C4-2B (cell line): ENCODE measurements around the gene L3MBTL4.
"Not testable (repeated sequence)": the region's sequence is repeated elsewhere in the genome, so short reads cannot be mapped to it uniquely, and the experiment has no call there.

Source experiments
- H3K27ac ChIP-seq: fragments of 450-650 bp; 2 replicates; pipeline ENCODE4 v1.5.1; 2017
- ZFX ChIP-seq: fragments of 450-650 bp; IDR thresholded peaks from 2 replicates; pipeline ENCODE4 v1.6.1; 2017
- TF ChIP-seq, protein P1 (sequence below): fragments of 450-650 bp; conservative IDR thresholded peaks from 2 replicates; pipeline ENCODE4 v1.5.1; 2017; ENCODE audit warnings: mild to moderate bottlenecking

Gene L3MBTL4

DNA sequence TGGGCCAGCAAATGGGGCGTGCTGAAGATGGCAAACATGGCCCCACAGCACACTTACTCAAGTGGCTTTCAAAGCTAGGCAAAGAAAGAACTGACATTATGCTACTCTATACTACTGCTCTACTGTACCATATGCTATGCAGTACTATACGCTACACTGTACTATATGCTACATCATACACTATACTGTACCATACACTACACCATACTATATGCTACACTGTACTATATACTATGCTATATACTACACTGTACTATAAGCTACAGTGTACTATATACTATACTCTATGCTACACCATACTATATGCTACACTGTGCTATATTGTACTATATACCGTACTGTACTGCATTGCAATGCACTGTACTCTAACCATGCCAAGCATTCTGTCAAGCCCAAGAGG is 275.7 kb downstream of the L3MBTL4 start:
- H3K27ac ChIP-seq: no peak overlapping the region
- TF ChIP-seq ZFX: no peak
- TF ChIP-seq, protein P1, sequence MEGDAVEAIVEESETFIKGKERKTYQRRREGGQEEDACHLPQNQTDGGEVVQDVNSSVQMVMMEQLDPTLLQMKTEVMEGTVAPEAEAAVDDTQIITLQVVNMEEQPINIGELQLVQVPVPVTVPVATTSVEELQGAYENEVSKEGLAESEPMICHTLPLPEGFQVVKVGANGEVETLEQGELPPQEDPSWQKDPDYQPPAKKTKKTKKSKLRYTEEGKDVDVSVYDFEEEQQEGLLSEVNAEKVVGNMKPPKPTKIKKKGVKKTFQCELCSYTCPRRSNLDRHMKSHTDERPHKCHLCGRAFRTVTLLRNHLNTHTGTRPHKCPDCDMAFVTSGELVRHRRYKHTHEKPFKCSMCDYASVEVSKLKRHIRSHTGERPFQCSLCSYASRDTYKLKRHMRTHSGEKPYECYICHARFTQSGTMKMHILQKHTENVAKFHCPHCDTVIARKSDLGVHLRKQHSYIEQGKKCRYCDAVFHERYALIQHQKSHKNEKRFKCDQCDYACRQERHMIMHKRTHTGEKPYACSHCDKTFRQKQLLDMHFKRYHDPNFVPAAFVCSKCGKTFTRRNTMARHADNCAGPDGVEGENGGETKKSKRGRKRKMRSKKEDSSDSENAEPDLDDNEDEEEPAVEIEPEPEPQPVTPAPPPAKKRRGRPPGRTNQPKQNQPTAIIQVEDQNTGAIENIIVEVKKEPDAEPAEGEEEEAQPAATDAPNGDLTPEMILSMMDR: no peak

DNA sequence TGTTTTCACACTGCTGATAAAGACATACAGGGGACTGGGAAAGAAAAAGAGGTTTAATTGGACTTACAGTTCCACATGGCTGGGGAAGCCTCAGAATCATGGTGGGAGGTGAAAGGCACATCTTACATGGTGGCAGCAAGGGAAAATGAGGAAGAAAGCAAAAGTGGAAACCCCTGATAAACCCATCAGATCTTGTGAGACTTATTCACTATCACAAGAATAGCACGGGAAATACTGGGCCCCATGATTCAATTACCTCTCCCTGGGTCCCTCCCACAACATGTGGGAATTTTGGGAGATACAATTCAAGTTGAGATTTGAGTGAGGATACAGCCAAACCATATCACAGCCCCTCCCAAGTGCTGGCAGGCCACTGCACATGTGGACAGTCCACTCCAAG is 278.8 kb downstream of the L3MBTL4 start:
- H3K27ac ChIP-seq: not testable (repeated sequence)

DNA sequence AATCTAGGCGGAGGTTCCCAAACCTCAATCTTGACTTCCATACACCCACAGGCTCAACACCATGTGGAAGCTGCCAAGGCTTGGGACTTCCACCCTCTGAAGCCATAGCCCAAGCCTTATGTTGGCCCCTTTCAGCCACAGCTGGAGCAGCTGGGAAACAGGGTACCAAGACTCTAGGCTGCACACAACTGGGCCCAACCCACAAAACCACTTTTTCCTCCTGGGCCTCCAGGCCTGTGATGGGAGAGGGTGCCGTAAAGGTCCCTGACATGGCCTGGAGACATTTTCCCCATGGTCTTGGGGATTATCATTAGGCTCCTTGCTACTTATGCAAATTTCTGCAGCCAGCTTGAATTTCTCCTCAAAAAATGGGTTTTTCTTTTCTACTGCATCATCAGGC is 279.7 kb downstream of the L3MBTL4 start:
- not testable (repeated sequence) for H3K27ac ChIP-seq

DNA sequence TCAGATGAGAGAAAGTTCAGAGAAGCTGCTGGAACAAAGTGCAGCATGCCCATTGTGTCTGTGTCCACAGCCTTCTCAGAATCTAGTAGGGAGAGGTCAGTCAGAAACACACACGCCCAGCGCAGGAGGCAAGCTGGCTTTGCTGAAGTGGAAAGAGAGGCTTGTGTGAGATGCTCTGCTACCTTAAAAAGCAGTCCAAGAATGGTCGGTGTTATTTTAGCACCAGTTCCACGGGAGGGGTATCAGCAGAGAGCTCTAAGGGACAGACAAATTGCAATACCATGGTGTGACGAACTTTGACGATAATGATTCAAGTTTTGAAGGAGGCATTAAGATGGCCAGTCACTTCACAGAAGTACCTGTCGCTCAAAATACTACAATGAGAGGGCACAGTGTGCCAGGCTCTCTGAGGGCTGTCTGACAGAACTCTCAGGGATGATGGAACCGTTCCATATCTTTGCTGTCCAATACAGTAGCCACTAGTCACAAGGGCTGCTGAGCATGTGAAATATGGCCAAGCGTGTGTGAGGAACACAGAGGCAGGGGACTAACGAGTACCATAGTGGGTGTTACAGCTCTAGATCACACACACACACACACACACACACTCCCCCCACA is 281.9 kb downstream of the L3MBTL4 start:
- no peak overlapping the region for H3K27ac ChIP-seq
- TF ChIP-seq ZFX: no peak
- TF ChIP-seq, protein P1: no peak

DNA sequence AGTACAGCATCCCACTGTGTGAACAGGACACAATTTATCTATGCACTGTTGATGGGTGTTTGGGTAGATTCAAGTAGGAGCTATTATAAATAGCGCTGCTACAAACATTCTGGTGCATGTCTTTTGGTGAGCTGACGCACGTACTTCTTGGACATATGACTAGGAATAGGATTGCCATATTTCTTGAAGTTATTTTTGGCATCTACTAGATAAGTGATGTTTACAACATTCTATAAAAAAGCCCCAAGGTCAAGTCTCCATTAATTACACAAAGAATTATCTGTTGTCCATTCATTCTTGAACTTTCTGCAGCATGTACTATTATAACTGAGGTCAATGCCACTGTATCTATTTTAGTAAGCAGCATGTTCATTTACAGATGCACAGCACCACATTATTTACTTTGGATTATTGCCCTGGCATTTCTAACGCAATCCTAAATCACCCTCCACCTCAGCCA is 293.9 kb downstream of the L3MBTL4 start:
- H3K27ac ChIP-seq: no peak overlapping the region
- TF ChIP-seq, protein P1: no peak
- no peak for TF ChIP-seq ZFX

DNA sequence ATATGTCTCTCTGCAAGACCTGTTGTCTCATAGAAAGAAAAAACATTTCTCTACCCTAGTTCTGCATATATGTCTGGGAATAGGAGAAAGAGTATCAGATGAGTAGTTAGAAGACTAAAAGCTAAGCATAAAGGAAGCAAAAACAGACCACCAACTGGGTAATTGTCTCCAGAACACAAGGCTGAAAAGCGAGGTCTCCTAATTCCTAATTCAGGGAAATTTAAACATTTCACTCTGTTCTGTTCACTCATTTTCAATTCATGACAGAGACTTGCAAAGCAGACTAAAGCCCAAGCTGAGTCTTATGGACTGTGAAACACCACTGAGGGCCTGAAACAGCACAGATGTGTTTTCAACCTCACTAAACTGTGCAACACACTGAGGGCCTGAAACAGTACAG is 294.9 kb downstream of the L3MBTL4 start:
- no peak for TF ChIP-seq ZFX
- TF ChIP-seq, protein P1: no peak
- no peak overlapping the region for H3K27ac ChIP-seq

DNA sequence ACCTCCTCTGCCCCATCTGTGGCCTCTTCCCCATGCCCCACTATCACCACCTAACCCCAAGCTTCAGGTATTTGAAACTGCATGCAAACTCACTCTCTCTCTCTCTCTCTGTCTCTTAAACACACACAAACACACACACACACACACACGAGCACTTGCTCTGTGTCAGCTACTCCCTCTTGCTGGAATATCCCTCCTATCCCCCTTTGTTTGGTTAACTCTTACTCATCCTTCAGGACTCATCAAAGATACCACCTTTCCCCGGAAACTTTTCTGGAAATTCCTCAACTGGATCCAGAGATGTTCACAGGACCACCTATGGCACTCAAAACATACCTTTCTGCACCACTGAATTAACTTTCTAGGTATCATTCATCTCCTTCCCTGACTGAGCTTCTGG is 296.6 kb downstream of the L3MBTL4 start:
- H3K27ac ChIP-seq: no peak overlapping the region
- no peak for TF ChIP-seq ZFX
- TF ChIP-seq, protein P1: no peak

DNA sequence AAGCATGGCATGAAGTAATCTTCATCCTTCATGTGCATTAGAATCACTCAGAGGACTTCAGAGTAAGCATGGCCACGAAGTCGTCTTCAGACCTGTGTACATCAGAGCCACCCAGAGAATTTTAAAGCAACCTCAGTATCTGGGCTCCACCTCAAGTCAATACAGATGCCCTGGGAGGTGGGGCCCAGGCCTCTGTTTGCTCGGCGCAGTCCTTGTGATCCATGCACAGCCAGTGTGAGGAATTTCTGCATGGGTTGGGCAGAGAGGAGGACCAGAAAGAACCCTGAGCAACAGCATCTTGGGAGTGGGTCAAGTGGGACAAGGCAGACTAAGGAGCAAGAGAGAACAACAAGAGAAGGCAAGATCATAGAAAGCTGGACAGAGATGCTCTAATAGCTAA is 299.0 kb downstream of the L3MBTL4 start:
- no peak overlapping the region for H3K27ac ChIP-seq
- TF ChIP-seq, protein P1: no peak
- TF ChIP-seq ZFX: no peak
